ENCODE measurements around the gene RNF214. TPM values are rescaled to one million over a fixed set of nuclear protein-coding genes. Genes with fewer than 3 reads are reported as not detected.
A peak's percentile ranks its signal among the peaks of the same experiment; 100 is the strongest.
"Not testable (repeated sequence)": the region's sequence is repeated elsewhere in the genome, so short reads cannot be mapped to it uniquely, and the experiment has no call there.

The RNF214 gene
- polyA plus RNA-seq, 1 experiment: 15.1 TPM

DNA sequence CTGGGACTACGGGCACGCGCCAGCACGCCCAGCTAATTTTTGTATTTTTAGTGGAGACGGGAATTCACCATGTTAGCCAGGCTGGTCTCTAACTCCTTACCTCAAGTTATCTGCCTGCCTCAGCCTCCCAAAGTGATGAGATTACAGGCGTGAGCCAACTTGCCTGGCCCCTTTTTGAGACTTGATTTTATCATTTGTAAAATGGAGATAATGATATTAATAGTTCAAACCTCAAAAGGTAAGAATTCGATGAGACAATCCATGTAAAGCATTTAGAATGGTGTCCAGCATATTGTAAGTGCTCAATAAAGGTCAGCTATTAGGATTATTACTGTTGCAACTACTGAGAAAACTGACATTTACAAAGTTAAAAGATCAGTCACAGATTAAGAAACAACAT lies 86.3 kb downstream of the RNF214 start:
- CTCF ChIA-PET: interaction anchor here (0.9 kb wide), 1 partner anchor 79 kb away, joined by 3 read pairs; no protein-coding TSS in a partner anchor
- Histone ChIP-seq H3K27ac (ENCODE audit: low read depth, low read length) (no peak overlapping the region), H3K27me3 (ENCODE audit: control insufficient read depth, insufficient read depth, low read length) (no peaks in the 10 kb centered on the region), H3K9me3 (ENCODE audit: control insufficient read depth, insufficient read depth, low read length) (no peaks in the 10 kb centered on the region), H3K4me3 (ENCODE audit: low read depth, low read length) (no peak overlapping the region)
- no peak for TF ChIP-seq CTCF (IDR thresholded peaks at IDR 0.05; ENCODE audit: low read depth, low read length)
- POLR2A ChIA-PET: interaction anchor here (1.6 kb wide), 1 partner anchor 10 kb away, joined by 4 read pairs; no protein-coding TSS in a partner anchor
- no peak for DNase-seq (ENCODE audit: low read depth, low spot score)

- ChIA-PET POLR2A (interaction anchor here (1.6 kb wide), 1 partner anchor 9 kb away, joined by 4 read pairs; no protein-coding TSS in a partner anchor), CTCF (interaction anchor here (0.9 kb wide), 1 partner anchor 80 kb away, joined by 3 read pairs; no protein-coding TSS in a partner anchor)
- H3K27me3 ChIP-seq (ENCODE audit: control insufficient read depth, insufficient read depth, low read length): no peaks in the 10 kb centered on the region
- no peak for DNase-seq (ENCODE audit: low read depth, low spot score)
- TF ChIP-seq CTCF (IDR thresholded peaks at IDR 0.05; ENCODE audit: low read depth, low read length): no peak
- no peak overlapping the region for H3K27ac ChIP-seq (ENCODE audit: low read depth, low read length)
- no peaks in the 10 kb centered on the region for H3K9me3 ChIP-seq (ENCODE audit: control insufficient read depth, insufficient read depth, low read length)
- no peak overlapping the region for H3K4me3 ChIP-seq (ENCODE audit: low read depth, low read length)
Measured at GRCh38 chr11:117319214-117319840, 86.9 kb downstream of the RNF214 start.

- H3K9me3 ChIP-seq (ENCODE audit: control insufficient read depth, insufficient read depth, low read length); DNase-seq (ENCODE audit: low read depth, low spot score); H3K27ac ChIP-seq (ENCODE audit: low read depth, low read length); H3K27me3 ChIP-seq (ENCODE audit: control insufficient read depth, insufficient read depth, low read length): not testable (repeated sequence)
- POLR2A ChIA-PET: interaction anchor here (0.7 to 1.1 kb wide), 3 partner anchors 11 to 1234 kb away, joined by 3 to 4 read pairs (median 3); partner anchors contain the start of gene BACE1
- CTCF ChIA-PET: interaction anchor here (1.2 kb wide), 1 partner anchor 146 kb away, joined by 3 read pairs; no protein-coding TSS in a partner anchor
- H3K4me3 ChIP-seq (ENCODE audit: low read depth, low read length): peak overlapping the region; percentile 53
Measured at GRCh38 chr11:117327255-117327566, 94.7 kb downstream of the RNF214 start.

DNA sequence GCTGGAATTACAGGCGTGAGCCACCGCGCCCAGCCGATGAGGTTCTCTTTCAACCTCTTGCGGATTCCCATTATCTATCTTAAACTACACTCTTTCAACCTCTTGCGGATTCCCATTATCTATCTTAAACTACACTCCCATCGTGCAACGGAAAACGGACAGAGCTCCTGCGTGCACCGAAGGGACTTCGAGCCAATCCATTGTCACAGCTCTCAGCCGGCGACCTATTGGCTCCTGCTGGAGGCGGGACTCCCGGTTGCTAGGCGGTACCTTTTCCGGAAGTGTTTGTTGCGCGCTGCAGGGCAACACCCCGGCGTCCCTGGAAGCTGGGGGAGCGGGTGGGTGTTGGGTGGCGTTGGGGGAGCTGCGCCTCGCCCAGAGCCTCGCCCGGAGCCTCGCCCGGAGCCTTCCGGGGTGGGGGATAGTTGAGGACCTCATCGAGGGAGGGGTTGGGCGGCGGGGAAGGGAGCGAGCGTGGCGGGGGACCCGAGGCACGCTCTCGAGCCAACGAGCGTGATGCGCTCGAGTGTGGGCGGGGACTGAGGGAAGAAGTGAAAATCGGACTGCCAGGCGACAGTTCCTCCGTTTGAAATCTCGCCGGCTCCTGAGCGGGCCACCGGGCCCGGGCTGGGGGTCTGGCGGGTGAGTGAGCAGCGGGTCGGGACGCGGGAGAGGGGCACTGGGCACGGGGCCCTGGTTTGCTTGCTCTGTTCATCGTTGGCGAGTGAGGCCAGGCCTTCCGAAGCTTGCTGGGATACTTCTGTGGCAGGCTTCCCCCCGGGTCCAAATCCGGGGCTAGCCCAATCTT lies 95.3 kb downstream of the RNF214 start, which contains the start of gene CEP164:
TSS of gene CEP164 (plus strand) at position 288 of the 808 bp plus-strand sequence. CDS start 10,733 bp downstream, outside the sequence.
- peak; percentile 91 for DNase-seq (ENCODE audit: low read depth, low spot score)
- no peak for TF ChIP-seq CTCF (IDR thresholded peaks at IDR 0.05; ENCODE audit: low read depth, low read length)
- Histone ChIP-seq H3K9me3 (ENCODE audit: control insufficient read depth, insufficient read depth, low read length) (no peaks in the 10 kb centered on the region; the same call in 1 of the 2 replicates), H3K4me3 (ENCODE audit: low read depth, low read length) (peak within 1 kb of the TSS; percentile 83), H3K27ac (ENCODE audit: low read depth, low read length) (peak within 1 kb of the TSS; percentile 91), H3K27me3 (ENCODE audit: control insufficient read depth, insufficient read depth, low read length) (no peaks in the 10 kb centered on the region)
- POLR2A ChIA-PET: interaction anchor here (0.7 to 1.2 kb wide), 5 partner anchors 9 to 1235 kb away, joined by 3 to 4 read pairs (median 3); partner anchors contain the start of gene BACE1
- CTCF ChIA-PET: interaction anchor here (0.6 to 1.2 kb wide), 4 partner anchors 96 to 293 kb away, joined by 3 to 6 read pairs (median 3); no protein-coding TSS in a partner anchor

GRCh38 chr11:117328375-117329010 lies 96.0 kb downstream of the RNF214 start:
- no peaks in the 10 kb centered on the region for H3K27me3 ChIP-seq (ENCODE audit: control insufficient read depth, insufficient read depth, low read length)
- no peak for DNase-seq (ENCODE audit: low read depth, low spot score)
- ChIA-PET POLR2A (interaction anchor here (1.1 to 1.2 kb wide), 3 partner anchors 9 to 110 kb away, joined by 3 to 4 read pairs (median 3); no protein-coding TSS in a partner anchor), CTCF (interaction anchor here (0.6 to 0.9 kb wide), 3 partner anchors 97 to 292 kb away, joined by 3 to 6 read pairs (median 3); no protein-coding TSS in a partner anchor)
- H3K27ac ChIP-seq (ENCODE audit: low read depth, low read length): peak overlapping the region; percentile 91
- H3K9me3 ChIP-seq (ENCODE audit: control insufficient read depth, insufficient read depth, low read length): no peaks in the 10 kb centered on the region; the same call in 1 of the 2 replicates
- H3K4me3 ChIP-seq (ENCODE audit: low read depth, low read length): peak overlapping the region; percentile 83
- no peak for TF ChIP-seq CTCF (IDR thresholded peaks at IDR 0.05; ENCODE audit: low read depth, low read length)

Measured in AG04450 (cell line).